Left lung (tissue), 10 donors: Measurements from ENCODE around the gene RPL37A. TPM values are rescaled to one million over a fixed set of nuclear protein-coding genes. Genes with fewer than 3 reads are reported as not detected.

Experiments used
- ATAC-seq: fragments of 200-7000 bp; cut with Tn5 transposase; one replicate; pipeline ENCODE4 v1.9.1; 2020; ENCODE audit warnings: moderate library complexity
- DNase-seq, 4 donors: peaks; one replicate each; pipeline ENCODE4 v3.0.0-alpha.2; 2013 to 2020
- H3K27ac ChIP-seq, 2 donors: fragments of 200-600 bp; sonication (generic) in 1 of 2; one replicate each; pipeline versions ENCODE4 v1.5.0 to v1.8.0; 2020 to 2021
- H3K27me3 ChIP-seq, 2 donors: fragments of 200-600 bp; sonication (generic) in 1 of 2; one replicate each; pipeline versions ENCODE4 v1.5.0 to v1.8.0; 2020 to 2021
- H3K36me3 ChIP-seq, 2 donors: fragments of 200-600 bp; sonication (generic) in 1 of 2; one replicate each; pipeline versions ENCODE4 v1.5.0 to v1.8.0; 2020 to 2021
- H3K4me1 ChIP-seq, 2 donors: fragments of 200-600 bp; one replicate each; pipeline ENCODE4 v1.8.0; 2021
- H3K4me3 ChIP-seq, 2 donors: fragments of 200-600 bp; sonication (generic) in 1 of 2; one replicate each; pipeline versions ENCODE4 v1.5.0 to v1.8.0; 2020 to 2021; ENCODE audit warnings: mild to moderate bottlenecking in 1 of 2
- H3K9me3 ChIP-seq, 2 donors: fragments of 200-600 bp; sonication (generic) in 1 of 2; one replicate each; pipeline versions ENCODE4 v1.5.0 to v1.8.0; 2020 to 2021
- intact Hi-C, 2 donors: fragments of 100-400 bp; cut with DNase I; formaldehyde crosslinking; loops; one replicate each; pipeline versions ENCODE4 v1.11.2 to v1.14.2; 2022
- polyA plus RNA-seq, 6 donors: library from polyadenylated mRNA; unstranded; fragments of 120-200 nt; gene quantifications; one replicate each; pipeline ENCODE4 v1.2.1, GENCODE V29; 2013; ENCODE audit not compliant: insufficient read length in 6 of 6
- total RNA-seq, 2 donors: library from RNA; stranded (reverse); fragmentation: NEBNext Ultra II Directional; extraction: Animal tissue kit (Norgen Biotek cat#: 25700); gene quantifications; one replicate each; pipeline ENCODE4 v1.2.1, GENCODE V29; 2021
- TF ChIP-seq, protein P1 (sequence below), 2 donors: fragments of 200-600 bp; sonication (generic) in 1 of 2; IDR thresholded peaks; one replicate each; pipeline versions ENCODE4 v1.5.0 to v1.8.0; 2021; ENCODE audit warnings: antibody characterized with exemption in 2 of 2
- donor health status: DM: no; HTN: yes; CAD: no.
- donor health status: DM: no; HTN: no; CAD: no.

RPL37A gene
- total and polyA plus RNA-seq, 8 donors: 1,937 to 3,203 (median 2,820) TPM

DNA sequence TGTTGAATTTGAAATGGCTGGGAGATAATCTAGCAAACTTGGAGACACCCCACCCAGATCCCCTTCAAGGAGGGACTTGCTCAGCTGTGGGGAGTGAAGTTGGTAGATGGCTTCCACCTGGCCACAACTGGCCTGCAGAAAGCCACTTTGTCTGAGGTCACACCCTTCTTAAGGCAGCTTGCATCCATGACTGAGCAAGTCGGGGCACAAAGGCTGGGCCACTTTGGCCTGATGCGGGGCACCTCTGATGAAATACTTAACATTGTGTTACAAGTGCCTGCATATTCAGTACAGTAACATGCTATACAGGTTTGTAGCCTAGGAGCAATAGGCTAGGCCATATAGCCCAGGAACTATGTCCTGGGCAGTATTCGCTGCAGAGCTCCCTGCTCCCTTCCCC, 13.4 kb upstream of the RPL37A start:
- Histone ChIP-seq H3K36me3 (peaks cover 0 to 32% of the 10 kb centered on the region in 2 donors), H3K27me3 (no peaks in the 10 kb centered on the region), H3K9me3 (no peaks in the 10 kb centered on the region), H3K27ac (no peak overlapping the region), H3K4me3 (no peak overlapping the region), H3K4me1 (peaks cover 0 to 19% of the 10 kb centered on the region in 2 donors)
- TF ChIP-seq, protein P1, sequence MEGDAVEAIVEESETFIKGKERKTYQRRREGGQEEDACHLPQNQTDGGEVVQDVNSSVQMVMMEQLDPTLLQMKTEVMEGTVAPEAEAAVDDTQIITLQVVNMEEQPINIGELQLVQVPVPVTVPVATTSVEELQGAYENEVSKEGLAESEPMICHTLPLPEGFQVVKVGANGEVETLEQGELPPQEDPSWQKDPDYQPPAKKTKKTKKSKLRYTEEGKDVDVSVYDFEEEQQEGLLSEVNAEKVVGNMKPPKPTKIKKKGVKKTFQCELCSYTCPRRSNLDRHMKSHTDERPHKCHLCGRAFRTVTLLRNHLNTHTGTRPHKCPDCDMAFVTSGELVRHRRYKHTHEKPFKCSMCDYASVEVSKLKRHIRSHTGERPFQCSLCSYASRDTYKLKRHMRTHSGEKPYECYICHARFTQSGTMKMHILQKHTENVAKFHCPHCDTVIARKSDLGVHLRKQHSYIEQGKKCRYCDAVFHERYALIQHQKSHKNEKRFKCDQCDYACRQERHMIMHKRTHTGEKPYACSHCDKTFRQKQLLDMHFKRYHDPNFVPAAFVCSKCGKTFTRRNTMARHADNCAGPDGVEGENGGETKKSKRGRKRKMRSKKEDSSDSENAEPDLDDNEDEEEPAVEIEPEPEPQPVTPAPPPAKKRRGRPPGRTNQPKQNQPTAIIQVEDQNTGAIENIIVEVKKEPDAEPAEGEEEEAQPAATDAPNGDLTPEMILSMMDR (IDR thresholded peaks at IDR 0.05): no peak
- intact Hi-C loops: no loop called here
- ATAC-seq (no peak), DNase-seq (no peak)

DNA sequence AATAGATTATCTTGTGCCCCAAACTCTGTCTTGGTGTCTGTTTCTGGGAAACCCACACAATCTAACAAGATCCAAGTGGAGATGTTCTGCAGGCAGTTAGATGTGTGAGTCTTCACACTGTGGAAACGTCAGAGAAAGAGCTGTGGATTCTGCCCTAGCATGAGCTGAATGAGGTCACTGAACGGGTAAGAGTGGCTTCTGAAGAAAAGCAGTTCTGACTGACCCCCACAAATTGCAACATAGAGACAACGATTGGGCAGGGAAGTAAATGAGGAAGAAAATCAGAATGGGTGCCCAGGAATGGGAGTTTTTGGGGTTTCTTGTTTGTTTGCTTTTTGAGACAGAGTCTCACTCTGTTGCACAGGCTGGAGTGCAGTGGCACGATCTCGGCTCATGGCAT, 12.9 kb upstream of the RPL37A start:
- intact Hi-C loops: no loop called here
- Histone ChIP-seq H3K4me1 (peaks cover 0 to 21% of the 10 kb centered on the region in 2 donors), H3K27me3 (no peaks in the 10 kb centered on the region), H3K36me3 (peaks cover 0 to 27% of the 10 kb centered on the region in 2 donors), H3K27ac (peak overlapping the region in 1 of 2 donors; percentile 62), H3K9me3 (no peaks in the 10 kb centered on the region), H3K4me3 (no peak overlapping the region)
- DNase-seq: no peak
- peak; percentile 50 for ATAC-seq
- TF ChIP-seq, protein P1 (IDR thresholded peaks at IDR 0.05): no peak

DNA sequence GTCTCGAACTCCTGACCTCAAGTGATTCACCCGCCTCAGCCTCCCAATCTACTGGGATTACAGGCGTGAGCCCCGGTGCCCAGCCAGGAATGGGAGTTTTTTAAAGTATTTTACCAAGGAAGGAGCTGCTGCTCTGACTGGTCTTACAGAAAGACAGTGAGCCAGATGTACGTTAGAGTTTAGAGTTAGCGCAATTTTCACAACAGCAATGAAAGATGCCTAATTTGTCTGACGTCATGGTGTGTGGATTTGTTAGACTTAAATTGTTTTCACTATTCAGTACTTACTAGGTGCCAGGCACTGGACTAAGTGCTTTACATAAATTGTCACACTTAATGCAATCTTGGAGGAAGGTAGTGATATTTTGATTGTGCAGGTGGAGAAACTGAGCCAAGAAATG, 12.4 kb upstream of the RPL37A start:
- Histone ChIP-seq H3K36me3 (peaks cover 0 to 22% of the 10 kb centered on the region in 2 donors), H3K4me1 (peaks cover 0 to 21% of the 10 kb centered on the region in 2 donors), H3K27ac (peak overlapping the region in 1 of 2 donors; percentile 62), H3K27me3 (no peaks in the 10 kb centered on the region), H3K9me3 (no peaks in the 10 kb centered on the region), H3K4me3 (no peak overlapping the region)
- DNase-seq (no peak), ATAC-seq (no peak)
- TF ChIP-seq, protein P1 (IDR thresholded peaks at IDR 0.05): no peak
- intact Hi-C loops: no loop called here

DNA sequence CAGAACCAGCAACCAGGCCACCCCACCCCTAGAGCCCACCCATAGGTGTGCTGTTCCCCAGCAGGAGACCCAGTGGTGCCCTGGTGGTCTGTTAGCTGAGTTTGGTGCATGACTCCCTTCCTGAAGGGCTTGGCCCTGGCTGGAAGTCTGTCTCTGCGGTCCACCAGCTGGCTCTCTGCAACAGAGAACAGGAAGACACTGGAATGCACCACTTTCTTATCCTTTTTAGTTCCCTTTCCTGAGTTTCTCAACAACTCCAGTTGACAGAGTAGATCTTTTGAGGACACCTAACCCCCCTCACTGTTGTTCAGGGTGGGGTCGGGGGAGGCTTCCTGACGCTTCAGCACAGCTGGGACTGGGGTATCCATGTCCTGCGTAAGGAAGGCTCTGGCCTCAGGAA, 11.9 kb upstream of the RPL37A start:
- peaks cover 0 to 23% of the 10 kb centered on the region in 2 donors for H3K4me1 ChIP-seq
- H3K36me3 ChIP-seq: peaks cover 0 to 18% of the 10 kb centered on the region in 2 donors
- peak; percentile 66 for ATAC-seq
- intact Hi-C loops: no loop called here
- no peaks in the 10 kb centered on the region for H3K27me3 ChIP-seq
- H3K27ac ChIP-seq: peak overlapping the region in 1 of 2 donors; percentile 62
- DNase-seq: peak in 1 of 4 donors; percentile 44
- H3K4me3 ChIP-seq: no peak overlapping the region
- H3K9me3 ChIP-seq: no peaks in the 10 kb centered on the region
- TF ChIP-seq, protein P1 (IDR thresholded peaks at IDR 0.05): no peak

DNA sequence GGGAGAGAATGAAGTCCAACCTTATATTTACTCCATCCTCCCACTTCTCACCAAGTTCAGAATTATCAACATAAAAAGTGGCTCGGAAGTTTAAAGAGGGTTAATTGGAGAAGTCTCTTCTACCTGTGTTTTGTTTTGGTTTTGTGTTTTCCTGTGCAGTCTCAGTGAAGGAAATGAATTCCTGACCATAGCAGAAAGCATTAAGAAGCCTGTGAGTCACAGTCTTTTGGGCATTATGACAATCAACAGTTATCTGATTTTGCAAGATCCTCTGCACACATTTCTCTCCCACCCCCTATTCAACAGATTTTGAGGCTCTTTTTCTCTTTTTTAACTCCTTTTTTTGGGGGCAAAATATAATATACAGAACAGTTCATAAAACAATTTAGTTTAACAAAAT, 8.6 kb upstream of the RPL37A start:
- Histone ChIP-seq H3K27ac (no peak overlapping the region), H3K4me1 (peaks cover 0 to 29% of the 10 kb centered on the region in 2 donors), H3K4me3 (no peak overlapping the region), H3K9me3 (no peaks in the 10 kb centered on the region), H3K36me3 (no peaks in the 10 kb centered on the region), H3K27me3 (no peaks in the 10 kb centered on the region)
- no peak for DNase-seq
- TF ChIP-seq, protein P1 (IDR thresholded peaks at IDR 0.05): no peak
- ATAC-seq: no peak
- intact Hi-C loops: no loop called here
